Measurements from ENCODE around the gene PTPRG. TPM values are rescaled to one million over a fixed set of nuclear protein-coding genes. Genes with fewer than 3 reads are reported as not detected.
"Not testable (repeated sequence)": the region's sequence is repeated elsewhere in the genome, so short reads cannot be mapped to it uniquely, and the experiment has no call there.

Gene PTPRG
- polyA plus RNA-seq (ENCODE audit: insufficient read length in 3 of 3): 10 to 100 TPM; 78.2 to 84.6 (median 83.3) TPM
- long read RNA-seq, donor 1, partial matches to known transcripts: 0 of 4 reads
- long read RNA-seq, donor 1, other reads (novel, unspliced or antisense): 0 of 4 reads
- long read RNA-seq, donor 2, partial matches to known transcripts: 6 of 10 reads
- long read RNA-seq, donor 2, other reads (novel, unspliced or antisense): 0 of 10 reads
- long read RNA-seq, donor 3, partial matches to known transcripts: 0 of 2 reads
- long read RNA-seq, donor 3, other reads (novel, unspliced or antisense): 0 of 2 reads
- long read RNA-seq, donor 4, partial matches to known transcripts: 0 of 1 reads
- long read RNA-seq, donor 4, other reads (novel, unspliced or antisense): 0 of 1 reads
- long read RNA-seq, donor 5, partial matches to known transcripts: 0 of 1 reads
- long read RNA-seq, donor 5, other reads (novel, unspliced or antisense): 0 of 1 reads
- long read RNA-seq, donor 6, partial matches to known transcripts: 21 of 23 reads
- long read RNA-seq, donor 6, other reads (novel, unspliced or antisense): 0 of 23 reads
- long read RNA-seq, donor 7, partial matches to known transcripts: 5 of 9 reads
- long read RNA-seq, donor 7, other reads (novel, unspliced or antisense): 0 of 9 reads
- long read RNA-seq, donor 8, partial matches to known transcripts: 9 of 10 reads
- long read RNA-seq, donor 8, other reads (novel, unspliced or antisense): 0 of 10 reads
- long read RNA-seq, donor 9, full-length matches to known transcripts: 2 of 13 reads
- long read RNA-seq, donor 9, partial matches to known transcripts: 6 of 13 reads
- long read RNA-seq, donor 9, other reads (novel, unspliced or antisense): 5 of 13 reads
- long read RNA-seq, donor 10, partial matches to known transcripts: 7 of 15 reads
- long read RNA-seq, donor 10, other reads (novel, unspliced or antisense): 5 of 15 reads
- long read RNA-seq, donor 11, partial matches to known transcripts: 0 of 5 reads
- long read RNA-seq, donor 11, other reads (novel, unspliced or antisense): 0 of 5 reads
- long read RNA-seq, donor 12, transcript PTPRG-205 (2 exons, 2,694 nt): major isoform, 5 of 18 reads
- long read RNA-seq, donor 12, partial matches to known transcripts: 13 of 18 reads
- long read RNA-seq, donor 12, other reads (novel, unspliced or antisense): 0 of 18 reads
- long read RNA-seq, donor 13, partial matches to known transcripts: 1,319 of 1,319 reads
- long read RNA-seq, donor 13, other reads (novel, unspliced or antisense): 0 of 1,319 reads
- long read RNA-seq, donor 14: 0 reads
- long read RNA-seq, donor 15, partial matches to known transcripts: 0 of 2 reads
- long read RNA-seq, donor 15, other reads (novel, unspliced or antisense): 0 of 2 reads
- long read RNA-seq, donor 16, partial matches to known transcripts: 0 of 1 reads
- long read RNA-seq, donor 16, other reads (novel, unspliced or antisense): 0 of 1 reads

- DNase-seq: peak; percentile 92
Measured at GRCh38 chr3:61561374-61562041, at the start of gene PTPRG. Gene PTPRG (plus strand): TSS chr3:61561571. CDS start chr3:61562288, 717 bp downstream.

DNA sequence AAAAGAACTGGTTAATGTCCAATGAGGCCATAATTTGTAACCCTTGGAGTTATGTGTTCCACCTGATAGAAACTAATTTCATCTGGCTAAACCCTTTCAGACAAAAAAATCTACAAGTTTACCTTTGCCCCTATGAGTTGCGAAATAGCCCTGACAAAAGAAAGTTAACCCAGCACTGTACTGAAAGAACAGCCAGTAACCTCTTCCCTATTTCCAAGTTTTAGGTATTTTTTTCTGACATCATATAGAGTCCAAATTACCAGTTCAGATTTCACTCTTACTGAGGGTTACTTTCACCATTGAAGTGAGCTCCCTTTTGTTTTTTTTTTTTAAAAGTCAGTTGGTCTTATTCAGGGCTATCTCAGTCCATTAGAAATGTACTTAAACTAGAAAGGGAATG lies 42.8 kb upstream of the PTPRG start:
- no peak for DNase-seq

DNA sequence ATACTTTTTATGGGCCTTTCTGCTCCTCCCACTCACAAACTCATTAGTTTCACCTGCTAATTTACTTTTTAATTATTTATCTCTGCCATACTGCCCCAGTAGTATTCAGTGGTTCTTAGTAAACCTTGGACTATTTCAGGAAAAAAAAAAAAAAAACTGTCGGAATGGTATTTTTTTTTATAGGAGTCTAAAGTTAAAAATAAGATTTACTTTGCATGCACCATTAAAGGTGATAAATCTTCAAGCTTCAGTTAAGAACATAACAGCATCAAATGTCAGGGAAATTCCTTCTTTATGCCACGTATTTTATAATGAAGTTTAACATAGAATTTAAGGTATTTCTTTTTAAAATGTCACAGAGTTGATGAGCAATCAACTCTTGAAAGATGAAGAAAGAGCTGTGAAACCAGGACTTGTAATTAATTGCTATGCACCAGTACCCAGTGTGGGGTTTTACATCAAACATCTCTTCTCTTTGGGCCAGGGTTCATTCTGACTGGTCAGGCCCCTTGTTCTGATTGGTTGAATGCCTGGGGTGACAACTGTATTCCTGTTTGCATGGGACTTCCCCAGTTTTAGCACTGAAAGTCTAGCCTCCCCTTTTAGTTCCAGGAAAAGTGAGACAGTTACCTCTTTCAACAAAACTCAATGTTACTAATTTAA lies 40.3 kb upstream of the PTPRG start:
- DNase-seq: peak; percentile 57

- no peak for DNase-seq
Measured at GRCh38 chr3:61522060-61522459, 39.3 kb upstream of the PTPRG start.

DNA sequence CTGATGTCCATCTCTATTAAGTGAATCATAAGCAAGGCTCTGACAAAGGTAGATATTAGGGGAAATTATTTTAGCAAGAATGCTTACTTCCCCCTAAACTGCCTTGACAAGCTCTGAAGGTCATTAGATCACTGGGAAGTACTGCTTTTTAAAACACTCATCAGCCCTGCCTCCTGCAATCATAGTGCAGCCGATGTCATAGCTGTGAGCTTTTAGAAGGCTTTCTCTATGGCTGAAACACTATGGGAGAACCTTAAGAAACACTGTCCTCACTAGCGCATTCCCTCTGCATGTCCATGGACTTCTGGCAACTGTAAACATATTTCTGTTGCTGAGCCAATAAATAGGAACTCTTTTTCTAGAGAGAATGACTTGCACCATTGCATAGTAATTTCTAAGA lies 38.7 kb upstream of the PTPRG start:
- no peak for DNase-seq

- no peak for DNase-seq
Measured at GRCh38 chr3:61524933-61525332, 36.4 kb upstream of the PTPRG start.

DNA sequence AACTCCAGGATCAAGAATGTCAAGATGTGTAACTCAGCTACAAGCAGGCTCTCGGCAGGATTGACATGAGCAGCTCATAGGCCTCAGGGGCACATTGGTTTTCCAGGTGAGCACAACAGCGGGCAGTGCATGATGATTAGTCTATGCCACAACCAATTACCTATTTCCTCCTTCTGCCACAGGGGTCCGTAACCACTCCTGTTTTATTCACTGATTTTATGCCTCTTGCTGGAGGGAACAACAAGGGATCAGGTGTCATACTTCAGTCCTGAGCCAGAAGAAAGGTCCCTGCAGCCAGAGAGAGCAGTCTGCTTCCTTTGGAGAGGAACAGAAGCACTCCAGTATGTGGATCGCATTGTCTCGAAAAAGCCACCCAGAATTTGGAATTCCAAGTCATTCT lies 35.1 kb upstream of the PTPRG start:
- DNase-seq: no peak

- DNase-seq: no peak
Measured at GRCh38 chr3:61527011-61527410, 34.4 kb upstream of the PTPRG start.

GRCh38 chr3:61530355-61530754 lies 31.0 kb upstream of the PTPRG start:
- peak; percentile 62 for DNase-seq

DNA sequence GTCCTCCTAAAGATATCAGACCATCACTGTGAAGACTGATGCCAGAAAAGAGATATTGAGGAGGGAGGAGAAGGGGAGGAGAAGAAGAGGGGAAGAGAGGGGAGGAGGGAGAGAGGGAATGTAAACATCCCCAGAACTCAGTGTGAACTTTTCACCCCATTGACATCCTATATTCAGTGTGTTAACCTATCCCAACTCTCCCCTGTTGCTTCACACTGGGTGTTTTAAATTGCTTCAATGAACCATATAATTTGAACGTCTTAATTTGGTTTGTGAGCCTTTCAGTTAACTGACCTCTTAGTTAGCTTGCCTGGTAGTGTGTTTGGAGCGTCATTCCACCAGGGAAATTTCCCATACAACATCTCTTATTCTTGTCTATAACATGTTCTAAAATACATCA lies 29.8 kb upstream of the PTPRG start:
- peak; percentile 57 for DNase-seq

- DNase-seq: no peak
Measured at GRCh38 chr3:61532739-61533500, 28.5 kb upstream of the PTPRG start.

- no peak for DNase-seq
Measured at GRCh38 chr3:61535826-61536225, 25.5 kb upstream of the PTPRG start.

- DNase-seq: peak; percentile 80
Measured at GRCh38 chr3:61537366-61537765, 24.0 kb upstream of the PTPRG start.

DNA sequence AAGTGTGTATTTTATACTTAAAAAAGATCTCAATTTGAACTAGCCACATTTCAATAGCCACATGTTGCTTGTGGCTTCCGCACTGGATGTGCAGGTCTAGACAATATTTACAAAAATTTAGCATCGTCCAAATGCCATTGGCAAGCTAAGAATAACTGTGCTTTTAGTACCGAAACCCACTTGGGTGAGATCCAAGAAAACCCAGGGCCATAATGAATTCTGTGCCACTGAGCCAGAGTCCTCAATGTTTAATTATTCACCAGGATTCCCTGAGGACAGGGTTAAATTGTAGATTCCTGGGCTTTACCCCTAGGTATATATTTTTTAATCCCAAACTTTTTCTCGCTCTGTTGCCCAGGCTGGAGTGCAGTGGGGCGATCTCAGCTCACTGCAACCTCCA lies 22.9 kb upstream of the PTPRG start:
- DNase-seq: no peak

- DNase-seq: no peak
Measured at GRCh38 chr3:61541694-61542093, 19.7 kb upstream of the PTPRG start.

- DNase-seq: no peak
Measured at GRCh38 chr3:61545716-61546115, 15.7 kb upstream of the PTPRG start.

GRCh38 chr3:61547625-61548024 lies 13.7 kb upstream of the PTPRG start:
- no peak for DNase-seq

DNA sequence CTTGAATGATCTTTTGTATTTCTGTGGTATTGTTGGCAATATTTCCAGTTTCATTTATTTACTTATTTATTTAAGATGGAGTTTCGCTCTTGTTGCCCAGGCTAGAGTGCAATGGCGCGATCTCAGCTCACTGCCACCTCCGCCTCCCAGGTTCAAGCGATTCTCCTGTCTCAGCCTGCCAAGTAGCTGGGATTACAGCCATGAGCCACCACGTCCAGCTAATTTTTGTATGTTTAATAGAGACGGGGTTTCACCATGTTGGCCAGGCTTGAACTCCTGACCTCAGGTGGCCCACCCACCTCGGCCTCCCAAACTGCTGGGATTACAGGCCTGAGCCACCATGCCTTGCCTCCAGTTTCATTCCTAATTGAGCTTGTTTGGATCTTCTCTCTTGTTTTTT lies 8.7 kb upstream of the PTPRG start:
- DNase-seq: not testable (repeated sequence)

- DNase-seq: no peak
Measured at GRCh38 chr3:61559136-61559731, 2.1 kb upstream of the PTPRG start.
